Loucy (cell line): ENCODE measurements around the gene EFR3B.

Experiments
- H2AFZ ChIP-seq: fragments of 200-600 bp; sonication (generic); 2 replicates; pipeline ENCODE4 v1.6.0; 2016; ENCODE audit warnings: antibody characterized with exemption, mild to moderate bottlenecking, low read length, moderate library complexity
- H3F3A ChIP-seq: fragments of 200-600 bp; 2 replicates; pipeline ENCODE4 v1.6.0; 2016; ENCODE audit warnings: antibody characterized with exemption, low read depth, mild to moderate bottlenecking
- H3K27me3 ChIP-seq: fragments of 200-600 bp; sonication (generic); 2 replicates; pipeline ENCODE4 v1.6.1; 2014; ENCODE audit warnings: low read length, mild to moderate bottlenecking; ENCODE audit not compliant: insufficient read depth, poor library complexity, severe bottlenecking
- H3K36me3 ChIP-seq: fragments of 200-600 bp; sonication (generic); 2 replicates; pipeline ENCODE4 v1.6.1; 2016; ENCODE audit warnings: low read length; ENCODE audit not compliant: insufficient read depth
- H3K4me1 ChIP-seq: fragments of 200-600 bp; sonication (generic); 2 replicates; pipeline ENCODE4 v1.5.1; 2014; ENCODE audit warnings: low read length, mild to moderate bottlenecking; ENCODE audit not compliant: insufficient read depth, poor library complexity, severe bottlenecking
- H3K4me2 ChIP-seq: fragments of 200-600 bp; sonication (generic); 2 replicates; pipeline ENCODE4 v1.6.0; 2014; ENCODE audit warnings: antibody characterized with exemption, low read length, low read depth, mild to moderate bottlenecking; ENCODE audit not compliant: poor library complexity, severe bottlenecking
- H3K4me3 ChIP-seq: fragments of 200-600 bp; sonication (generic); 2 replicates; pipeline ENCODE4 v1.5.1; 2014; ENCODE audit warnings: low read length, mild to moderate bottlenecking, mixed read lengths; ENCODE audit not compliant: poor library complexity, severe bottlenecking
- H3K79me2 ChIP-seq: fragments of 200-600 bp; sonication (generic); 2 replicates; pipeline ENCODE4 v1.6.1; 2014; ENCODE audit warnings: low read length; ENCODE audit not compliant: insufficient read depth
- H3K9ac ChIP-seq: fragments of 200-600 bp; sonication (generic); 2 replicates; pipeline ENCODE4 v1.6.0; 2014; ENCODE audit warnings: mild to moderate bottlenecking, low read depth, low read length, moderate library complexity; ENCODE audit not compliant: poor library complexity, severe bottlenecking
- H3K9me2 ChIP-seq: fragments of 200-600 bp; sonication (generic); replicated peaks from 2 replicates; pipeline ENCODE4 v1.6.1; 2016; ENCODE audit warnings: low read depth, low read length, mixed read lengths
- H3K9me3 ChIP-seq: fragments of 200-600 bp; sonication (generic); 2 replicates; pipeline ENCODE4 v1.6.1; 2014; ENCODE audit warnings: mild to moderate bottlenecking, antibody characterized with exemption, low read length, low read depth; ENCODE audit not compliant: insufficient read depth
- H4K20me1 ChIP-seq: fragments of 200-600 bp; sonication (generic); 2 replicates; pipeline ENCODE4 v1.6.0; 2014; ENCODE audit warnings: antibody characterized with exemption, low read length, mild to moderate bottlenecking; ENCODE audit not compliant: insufficient read depth, poor library complexity, severe bottlenecking
- CTCF ChIP-seq: fragments of 200-600 bp; sonication (generic); conservative IDR thresholded peaks from 2 replicates; pipeline ENCODE4 v1.5.1; 2014; ENCODE audit warnings: mild to moderate bottlenecking, antibody characterized with exemption, low read length
- EZH2phosphoT487 ChIP-seq: fragments of 200-600 bp; IDR thresholded peaks from 2 replicates; pipeline ENCODE4 v1.6.1; 2018; ENCODE audit warnings: antibody characterized with exemption, mild to moderate bottlenecking, moderate library complexity, borderline replicate concordance

Gene EFR3B

GRCh38 chr2:25103287-25103871 is 61.5 kb downstream of the EFR3B start:
- Histone ChIP-seq H3K4me2 (no peak overlapping the region), H3K9me3 (no peaks in the 10 kb centered on the region), H4K20me1 (no peaks in the 10 kb centered on the region), H3K4me1 (peaks cover 10% of the 10 kb centered on the region), H3K27me3 (no peaks in the 10 kb centered on the region), H3K36me3 (no peaks in the 10 kb centered on the region), H3K9me2 (no peaks in the 10 kb centered on the region), H3K9ac (no peak overlapping the region), H2AFZ (no peak overlapping the region), H3K4me3 (no peak overlapping the region), H3F3A (no peaks in the 10 kb centered on the region), H3K79me2 (no peaks in the 10 kb centered on the region)
- no peak for TF ChIP-seq CTCF
- TF ChIP-seq EZH2phosphoT487: no peak

GRCh38 chr2:25104736-25105135 is 62.9 kb downstream of the EFR3B start:
- Histone ChIP-seq H3K4me3 (no peak overlapping the region), H3K4me2 (no peak overlapping the region), H3K4me1 (peaks cover 16% of the 10 kb centered on the region), H3K79me2 (no peaks in the 10 kb centered on the region), H3K9ac (no peak overlapping the region), H3K9me2 (no peaks in the 10 kb centered on the region), H4K20me1 (no peaks in the 10 kb centered on the region), H3F3A (no peaks in the 10 kb centered on the region), H2AFZ (no peak overlapping the region), H3K36me3 (no peaks in the 10 kb centered on the region), H3K27me3 (no peaks in the 10 kb centered on the region), H3K9me3 (no peaks in the 10 kb centered on the region)
- TF ChIP-seq EZH2phosphoT487 (no peak), CTCF (no peak)

GRCh38 chr2:25105336-25106085 is 63.6 kb downstream of the EFR3B start:
- Histone ChIP-seq H3K9me3 (no peaks in the 10 kb centered on the region), H3K36me3 (no peaks in the 10 kb centered on the region), H3K4me2 (peak overlapping the region; percentile 54), H4K20me1 (no peaks in the 10 kb centered on the region), H3K9ac (no peak overlapping the region), H3F3A (no peaks in the 10 kb centered on the region), H3K9me2 (no peaks in the 10 kb centered on the region), H3K79me2 (no peaks in the 10 kb centered on the region), H2AFZ (no peak overlapping the region), H3K27me3 (no peaks in the 10 kb centered on the region), H3K4me1 (peaks cover 23% of the 10 kb centered on the region), H3K4me3 (no peak overlapping the region)
- TF ChIP-seq CTCF: no peak
- no peak for TF ChIP-seq EZH2phosphoT487
